ENCODE results near the gene ZNF544.

The ZNF544 gene

GRCh38 chr19:58279925-58280316, 51.2 kb downstream of the ZNF544 start:
- TF ChIP-seq CTCF (IDR thresholded peaks at IDR 0.05) = no peak
- Histone ChIP-seq H3K27ac (no peak overlapping the region), H3K4me3 (peak overlapping the region; percentile 86)
- DNase-seq (ENCODE audit: low spot score) = no peak

GRCh38 chr19:58284199-58284598, 55.5 kb downstream of the ZNF544 start:
- no peak for DNase-seq (ENCODE audit: low spot score)
- Histone ChIP-seq H3K27ac (no peak overlapping the region), H3K4me3 (no peak overlapping the region)
- TF ChIP-seq CTCF (IDR thresholded peaks at IDR 0.05) = no peak

- Histone ChIP-seq H3K4me3 (no peak overlapping the region), H3K27ac (no peak overlapping the region)
- TF ChIP-seq CTCF (IDR thresholded peaks at IDR 0.05) = no peak
- DNase-seq (ENCODE audit: low spot score) = no peak
Observed at GRCh38 chr19:58291943-58292342, 63.2 kb downstream of the ZNF544 start.

GRCh38 chr19:58294743-58295374, 66.1 kb downstream of the ZNF544 start:
- TF ChIP-seq CTCF (IDR thresholded peaks at IDR 0.05) = no peak
- Histone ChIP-seq H3K27ac (no peak overlapping the region), H3K4me3 (no peak overlapping the region)
- DNase-seq (ENCODE audit: low spot score) = no peak

- no peak for DNase-seq (ENCODE audit: low spot score)
Observed at GRCh38 chr19:58296104-58296503, 67.4 kb downstream of the ZNF544 start.

GRCh38 chr19:58300620-58301019, 71.9 kb downstream of the ZNF544 start:
- Histone ChIP-seq H3K4me3 (no peak overlapping the region), H3K27ac (no peak overlapping the region)
- no peak for DNase-seq (ENCODE audit: low spot score)
- no peak for TF ChIP-seq CTCF (IDR thresholded peaks at IDR 0.05)

More at GRCh38 chr19:58296104-58296503, 67.4 kb downstream of the ZNF544 start:
- TF ChIP-seq CTCF (IDR thresholded peaks at IDR 0.05) = no peak
- Histone ChIP-seq H3K4me3 (peak overlapping the region; percentile 25), H3K27ac (no peak overlapping the region)

GRCh38 chr19:58304255-58304654, 75.5 kb downstream of the ZNF544 start:
- H3K4me3 ChIP-seq = peak overlapping the region; percentile 98
- peak overlapping the region in 1 of 2 donors; percentile 95 for H3K27ac ChIP-seq
- TF ChIP-seq CTCF (IDR thresholded peaks at IDR 0.05) = no peak
- DNase-seq (ENCODE audit: low spot score) = no peak
